A673 (cell line): ENCODE results near the gene KAZN.

Experiments used
- EZH2 ChIP-seq: fragments of 200-600 bp; sonication (generic); IDR thresholded peaks from 2 replicates; pipeline ENCODE4 v1.6.1; 2017; ENCODE audit warnings: borderline replicate concordance, low read depth, mild to moderate bottlenecking, mixed read lengths, antibody characterized with exemption, low read length; ENCODE audit not compliant: poor library complexity, severe bottlenecking
- TF ChIP-seq, protein P1 (sequence below): fragments of 300-800, 200-600 bp; sonication (generic); conservative IDR thresholded peaks from 2 replicates; pipeline ENCODE4 v1.5.1; 2017; ENCODE audit warnings: low read depth, mild to moderate bottlenecking, antibody characterized with exemption, low read length, moderate library complexity, mixed read lengths

DNA sequence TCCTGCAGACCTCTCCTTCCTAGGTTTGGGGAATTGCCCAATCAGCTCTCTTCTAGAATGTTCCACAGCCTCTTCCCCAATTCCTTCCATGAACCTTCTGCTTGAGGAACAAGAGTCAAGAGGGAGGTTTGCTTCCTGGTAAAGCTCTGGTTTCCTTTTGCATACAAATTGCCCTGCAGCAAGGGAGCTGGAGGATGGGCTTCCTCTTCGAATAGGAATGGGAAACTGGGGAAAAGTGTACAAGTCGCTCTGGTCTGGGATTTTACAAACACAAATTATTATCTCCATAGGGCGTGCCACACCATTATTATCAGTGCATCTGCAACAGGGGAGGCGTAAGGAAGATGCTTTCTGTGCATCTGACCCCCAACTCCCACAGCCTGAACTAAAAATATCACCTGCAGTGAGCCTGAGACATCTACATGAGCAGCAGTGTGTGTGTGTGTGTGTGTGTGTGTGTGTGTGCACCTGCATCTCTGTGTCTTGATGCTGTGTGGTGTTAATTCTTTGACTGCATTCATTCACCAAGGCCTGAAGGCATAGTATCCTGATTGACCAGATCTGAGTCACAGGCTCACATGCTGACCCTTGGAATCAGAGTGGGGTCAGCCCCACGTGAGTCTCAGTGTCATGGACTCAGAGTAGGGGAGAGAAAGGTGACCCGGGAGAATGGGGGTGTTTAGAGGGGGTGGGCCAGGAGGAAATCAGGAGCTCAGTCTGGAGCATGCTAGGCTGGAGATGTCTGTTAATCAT is 272.9 kb downstream of the KAZN start:
- TF ChIP-seq EZH2, result no peak
- TF ChIP-seq, protein P1, sequence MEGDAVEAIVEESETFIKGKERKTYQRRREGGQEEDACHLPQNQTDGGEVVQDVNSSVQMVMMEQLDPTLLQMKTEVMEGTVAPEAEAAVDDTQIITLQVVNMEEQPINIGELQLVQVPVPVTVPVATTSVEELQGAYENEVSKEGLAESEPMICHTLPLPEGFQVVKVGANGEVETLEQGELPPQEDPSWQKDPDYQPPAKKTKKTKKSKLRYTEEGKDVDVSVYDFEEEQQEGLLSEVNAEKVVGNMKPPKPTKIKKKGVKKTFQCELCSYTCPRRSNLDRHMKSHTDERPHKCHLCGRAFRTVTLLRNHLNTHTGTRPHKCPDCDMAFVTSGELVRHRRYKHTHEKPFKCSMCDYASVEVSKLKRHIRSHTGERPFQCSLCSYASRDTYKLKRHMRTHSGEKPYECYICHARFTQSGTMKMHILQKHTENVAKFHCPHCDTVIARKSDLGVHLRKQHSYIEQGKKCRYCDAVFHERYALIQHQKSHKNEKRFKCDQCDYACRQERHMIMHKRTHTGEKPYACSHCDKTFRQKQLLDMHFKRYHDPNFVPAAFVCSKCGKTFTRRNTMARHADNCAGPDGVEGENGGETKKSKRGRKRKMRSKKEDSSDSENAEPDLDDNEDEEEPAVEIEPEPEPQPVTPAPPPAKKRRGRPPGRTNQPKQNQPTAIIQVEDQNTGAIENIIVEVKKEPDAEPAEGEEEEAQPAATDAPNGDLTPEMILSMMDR, result no peak
